HepG2 (cell line): ENCODE measurements around the gene EFHC2.

ENCODE experiments used
- FOXJ3 ChIP-seq: sonication (generic); formaldehyde crosslinking; IDR thresholded peaks from 2 replicates; pipeline ENCODE4 v1.4.0; 2020; ENCODE audit warnings: missing genetic modification reagents, mild to moderate bottlenecking, borderline replicate concordance
- KAT7 ChIP-seq: IDR thresholded peaks from 2 replicates; pipeline ENCODE4 v1.6.1; 2018; ENCODE audit warnings: borderline replicate concordance, missing compliant biosample characterization
- RBFOX2 ChIP-seq: fragments of 200-400 bp; formaldehyde crosslinking; IDR thresholded peaks from 2 replicates; pipeline ENCODE4 v1.6.1; 2017; ENCODE audit warnings: low read depth, mild to moderate bottlenecking, low read length
- TF ChIP-seq, protein P1 (sequence below): sonication (generic); formaldehyde crosslinking; IDR thresholded peaks from 2 replicates; pipeline ENCODE4 v1.5.0; 2020; ENCODE audit warnings: mild to moderate bottlenecking, missing genetic modification reagents
- TF ChIP-seq, protein P2 (sequence below): sonication (generic); formaldehyde crosslinking; IDR thresholded peaks from 2 replicates; pipeline ENCODE4 v1.5.0; 2020; ENCODE audit warnings: mild to moderate bottlenecking, missing genetic modification reagents, moderate library complexity

DNA sequence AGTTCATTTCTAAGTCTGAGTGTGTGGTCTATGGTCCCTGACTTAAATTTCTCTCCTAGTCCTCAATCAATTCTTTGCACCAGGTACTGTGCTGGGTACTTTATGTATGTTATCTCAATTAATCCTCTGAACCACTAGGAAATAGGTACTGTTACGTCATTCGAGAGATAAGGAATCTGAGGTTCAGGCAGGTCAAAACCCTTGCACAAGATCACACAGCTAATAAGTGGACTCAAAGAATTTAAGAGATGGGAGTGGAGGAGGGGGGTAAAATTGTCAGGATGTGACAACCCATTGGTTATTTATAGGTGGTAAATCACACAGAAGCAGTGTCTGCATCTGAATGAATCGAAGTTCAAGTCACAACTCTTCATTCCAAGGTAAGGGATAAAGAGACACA, 169.4 kb downstream of the EFHC2 start:
- TF ChIP-seq KAT7 (CRISPR knock-in tag) (no peak), FOXJ3 (CRISPR knock-in tag) (no peak), RBFOX2 (no peak)
- TF ChIP-seq, protein P1, sequence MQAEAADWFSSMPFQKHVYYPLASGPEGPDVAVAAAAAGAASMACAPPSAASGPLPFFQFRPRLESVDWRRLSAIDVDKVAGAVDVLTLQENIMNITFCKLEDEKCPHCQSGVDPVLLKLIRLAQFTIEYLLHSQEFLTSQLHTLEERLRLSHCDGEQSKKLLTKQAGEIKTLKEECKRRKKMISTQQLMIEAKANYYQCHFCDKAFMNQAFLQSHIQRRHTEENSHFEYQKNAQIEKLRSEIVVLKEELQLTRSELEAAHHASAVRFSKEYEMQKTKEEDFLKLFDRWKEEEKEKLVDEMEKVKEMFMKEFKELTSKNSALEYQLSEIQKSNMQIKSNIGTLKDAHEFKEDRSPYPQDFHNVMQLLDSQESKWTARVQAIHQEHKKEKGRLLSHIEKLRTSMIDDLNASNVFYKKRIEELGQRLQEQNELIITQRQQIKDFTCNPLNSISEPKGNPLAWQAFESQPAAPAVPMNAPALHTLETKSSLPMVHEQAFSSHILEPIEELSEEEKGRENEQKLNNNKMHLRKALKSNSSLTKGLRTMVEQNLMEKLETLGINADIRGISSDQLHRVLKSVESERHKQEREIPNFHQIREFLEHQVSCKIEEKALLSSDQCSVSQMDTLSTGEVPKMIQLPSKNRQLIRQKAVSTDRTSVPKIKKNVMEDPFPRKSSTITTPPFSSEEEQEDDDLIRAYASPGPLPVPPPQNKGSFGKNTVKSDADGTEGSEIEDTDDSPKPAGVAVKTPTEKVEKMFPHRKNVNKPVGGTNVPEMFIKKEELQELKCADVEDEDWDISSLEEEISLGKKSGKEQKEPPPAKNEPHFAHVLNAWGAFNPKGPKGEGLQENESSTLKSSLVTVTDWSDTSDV (CRISPR knock-in tag) = no peak
- TF ChIP-seq, protein P2, sequence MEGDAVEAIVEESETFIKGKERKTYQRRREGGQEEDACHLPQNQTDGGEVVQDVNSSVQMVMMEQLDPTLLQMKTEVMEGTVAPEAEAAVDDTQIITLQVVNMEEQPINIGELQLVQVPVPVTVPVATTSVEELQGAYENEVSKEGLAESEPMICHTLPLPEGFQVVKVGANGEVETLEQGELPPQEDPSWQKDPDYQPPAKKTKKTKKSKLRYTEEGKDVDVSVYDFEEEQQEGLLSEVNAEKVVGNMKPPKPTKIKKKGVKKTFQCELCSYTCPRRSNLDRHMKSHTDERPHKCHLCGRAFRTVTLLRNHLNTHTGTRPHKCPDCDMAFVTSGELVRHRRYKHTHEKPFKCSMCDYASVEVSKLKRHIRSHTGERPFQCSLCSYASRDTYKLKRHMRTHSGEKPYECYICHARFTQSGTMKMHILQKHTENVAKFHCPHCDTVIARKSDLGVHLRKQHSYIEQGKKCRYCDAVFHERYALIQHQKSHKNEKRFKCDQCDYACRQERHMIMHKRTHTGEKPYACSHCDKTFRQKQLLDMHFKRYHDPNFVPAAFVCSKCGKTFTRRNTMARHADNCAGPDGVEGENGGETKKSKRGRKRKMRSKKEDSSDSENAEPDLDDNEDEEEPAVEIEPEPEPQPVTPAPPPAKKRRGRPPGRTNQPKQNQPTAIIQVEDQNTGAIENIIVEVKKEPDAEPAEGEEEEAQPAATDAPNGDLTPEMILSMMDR (CRISPR knock-in tag) = no peak
